ENCODE results near the gene IL1RL1.

The IL1RL1 gene

DNA sequence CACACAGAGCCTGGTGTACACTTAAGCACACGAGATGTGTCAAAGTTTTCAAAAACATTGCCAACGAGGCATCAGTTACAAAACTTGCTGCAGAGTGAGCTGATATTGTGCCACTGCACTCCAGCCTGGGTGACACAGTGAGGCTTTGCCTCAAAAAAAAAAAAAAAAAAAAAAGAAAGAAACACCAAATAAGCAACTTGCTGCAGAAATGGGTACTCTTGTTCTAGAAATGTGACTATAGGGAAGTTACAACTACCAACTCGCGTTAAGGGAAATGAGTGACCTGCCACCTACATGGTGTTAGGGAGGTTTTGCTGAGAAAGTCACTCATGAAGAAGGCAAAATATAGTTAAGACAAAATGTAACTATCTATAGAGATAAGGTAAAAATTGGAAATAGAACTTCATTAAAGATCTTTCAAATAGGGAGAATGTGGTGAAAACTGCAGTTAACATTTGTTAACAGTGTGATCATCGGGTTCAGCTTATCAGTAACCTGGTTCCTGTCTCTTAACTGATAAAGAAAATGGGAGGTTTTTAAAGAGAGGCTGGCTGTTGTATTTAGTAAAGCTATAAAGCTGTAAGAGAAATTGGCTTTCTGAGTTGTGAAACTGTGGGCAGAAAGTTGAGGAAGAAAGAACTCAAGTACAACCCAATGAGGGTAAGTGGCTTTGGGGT, at the start of gene IL1RL1:
IL1RL1 (plus strand) TSS at position 600 of the 677 bp plus-strand sequence. CDS start 26,702 bp downstream, outside the sequence.
- no peak for DNase-seq (ENCODE audit: low read depth)

DNA sequence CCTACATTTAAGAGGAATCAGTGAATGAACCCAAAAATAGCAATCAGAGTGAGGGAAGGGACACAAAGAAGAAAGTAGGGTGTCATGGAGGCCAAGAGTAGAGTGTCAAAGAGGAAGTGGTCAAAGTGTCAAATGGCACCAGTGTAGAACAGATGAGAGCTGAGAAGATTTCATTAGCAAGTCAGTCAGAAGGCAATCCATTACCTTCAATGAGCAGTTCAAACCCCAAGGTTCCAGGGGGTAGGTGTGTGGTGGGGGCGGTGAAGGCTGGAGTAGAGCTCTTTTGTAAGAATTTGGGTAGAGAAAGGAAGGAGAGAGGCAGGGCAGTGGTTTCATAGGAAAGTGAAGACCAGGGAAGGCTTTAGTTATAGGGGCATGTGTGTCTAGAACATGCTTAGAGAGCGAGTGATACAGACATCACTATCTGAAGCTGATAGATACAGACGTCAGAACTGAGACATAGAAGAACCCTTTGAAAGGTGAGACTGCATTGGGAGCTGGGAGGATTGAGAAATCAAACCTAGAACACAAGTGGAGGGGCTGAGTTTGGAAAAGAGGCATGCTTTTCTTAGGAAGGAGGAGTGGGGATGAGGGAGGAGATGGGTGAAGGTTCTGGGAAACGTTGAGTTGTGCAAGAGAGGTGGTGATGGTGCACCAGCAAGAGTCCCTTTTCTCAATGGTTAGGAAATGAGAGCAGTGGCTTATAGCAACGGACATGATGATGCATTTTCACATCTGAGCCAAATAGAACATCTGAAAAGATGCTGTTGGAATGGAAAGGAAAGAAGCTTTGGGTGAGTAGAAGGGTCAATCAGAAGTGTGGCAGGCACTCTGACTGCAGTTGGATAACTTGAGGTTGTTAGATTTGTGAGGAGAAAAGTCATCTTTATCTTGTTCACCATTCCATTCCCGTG, 48.9 kb upstream of the IL1RL1 start:
- DNase-seq (ENCODE audit: low read depth) = no peak

DNA sequence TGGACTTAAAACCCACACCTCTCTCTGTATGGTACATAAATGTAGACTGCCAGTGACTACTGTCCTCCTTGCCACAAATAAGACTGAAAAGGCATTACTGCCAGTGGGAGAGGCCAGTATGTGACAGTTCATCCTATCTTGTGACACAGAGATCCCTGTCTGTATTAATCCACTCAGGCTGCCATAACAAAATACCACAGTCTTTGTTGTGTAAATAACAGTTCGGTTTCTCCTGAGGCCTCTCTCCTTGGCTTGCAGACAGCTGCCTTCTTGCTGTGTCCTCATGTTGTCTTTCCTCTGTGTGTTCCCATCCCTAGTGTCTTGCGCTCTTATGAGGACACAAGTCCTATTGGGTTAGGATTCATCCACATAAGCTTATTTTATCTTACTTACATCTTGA, 46.4 kb upstream of the IL1RL1 start:
- no peak for DNase-seq (ENCODE audit: low read depth)

DNA sequence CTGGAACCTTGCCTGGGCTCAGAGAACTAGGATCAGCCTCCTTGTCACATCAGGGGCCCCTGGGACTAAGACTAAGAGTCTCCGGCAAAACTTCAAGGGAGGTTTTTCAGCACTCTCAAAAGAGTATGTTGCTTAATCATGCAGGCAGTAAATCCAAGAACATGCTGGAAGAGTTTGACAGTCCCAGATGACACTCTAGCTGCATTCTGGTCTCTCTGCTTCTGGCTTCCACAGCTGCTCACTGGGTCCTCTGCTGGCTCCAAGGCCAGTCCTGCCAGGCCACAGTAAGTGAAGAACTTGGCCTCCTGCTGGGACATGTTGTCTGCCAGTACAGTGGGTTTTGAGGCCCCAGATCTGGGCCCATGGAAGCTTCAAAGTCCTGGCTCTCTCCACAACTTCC, 45.2 kb upstream of the IL1RL1 start:
- no peak for DNase-seq (ENCODE audit: low read depth)

DNA sequence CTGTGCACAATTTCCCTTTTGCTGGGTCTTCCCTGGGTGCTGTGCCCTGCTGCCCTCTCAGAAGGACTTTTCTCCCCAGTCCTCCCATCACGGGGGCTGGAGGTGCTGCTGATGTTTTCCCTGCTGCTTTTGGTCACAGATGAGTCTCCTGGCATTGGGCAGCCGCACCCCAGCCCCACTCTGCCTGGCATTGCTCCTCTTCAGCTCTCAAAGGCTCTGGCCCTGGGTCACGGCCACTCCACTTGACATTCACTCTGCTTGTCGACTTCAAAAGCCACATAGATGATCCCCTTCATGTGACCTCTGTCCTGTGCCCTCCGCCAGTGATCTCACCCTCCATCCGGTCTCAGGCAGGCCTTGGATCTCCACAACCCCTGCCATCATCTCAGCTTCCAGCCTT, 43.6 kb upstream of the IL1RL1 start:
- DNase-seq (ENCODE audit: low read depth) = no peak

DNA sequence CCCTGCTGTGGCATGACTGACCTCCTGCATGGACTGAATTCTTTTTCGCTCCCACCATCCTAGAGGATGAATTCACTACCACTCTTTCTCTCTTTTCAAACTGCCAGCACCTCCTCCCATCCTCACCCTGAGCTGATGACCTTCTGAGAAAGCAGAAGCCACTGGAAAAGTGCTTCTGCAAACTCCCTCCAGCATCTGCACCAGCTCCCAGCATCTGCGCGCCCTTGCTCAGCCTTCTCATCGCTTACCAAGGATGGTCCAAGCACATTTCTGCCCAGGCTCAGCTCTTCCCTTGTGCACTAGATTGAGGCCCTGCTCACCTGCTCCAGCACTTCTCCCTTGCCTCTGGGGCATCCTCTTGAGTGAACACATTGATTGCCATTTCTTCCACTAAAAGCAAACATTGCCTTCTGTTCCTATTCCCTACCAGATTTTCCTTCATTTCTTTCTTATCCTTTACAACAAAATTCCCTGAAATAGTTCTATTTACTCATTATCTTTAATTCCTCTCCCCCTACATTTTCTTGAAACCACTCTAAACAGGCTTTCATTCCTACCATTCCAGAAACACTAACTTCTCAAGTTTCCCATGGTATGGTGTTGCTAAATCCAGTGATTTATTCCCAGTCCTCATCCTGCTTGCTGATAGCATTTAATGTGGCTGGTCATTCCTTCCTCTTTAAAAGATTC, 42.7 kb upstream of the IL1RL1 start:
- DNase-seq (ENCODE audit: low read depth) = no peak

DNA sequence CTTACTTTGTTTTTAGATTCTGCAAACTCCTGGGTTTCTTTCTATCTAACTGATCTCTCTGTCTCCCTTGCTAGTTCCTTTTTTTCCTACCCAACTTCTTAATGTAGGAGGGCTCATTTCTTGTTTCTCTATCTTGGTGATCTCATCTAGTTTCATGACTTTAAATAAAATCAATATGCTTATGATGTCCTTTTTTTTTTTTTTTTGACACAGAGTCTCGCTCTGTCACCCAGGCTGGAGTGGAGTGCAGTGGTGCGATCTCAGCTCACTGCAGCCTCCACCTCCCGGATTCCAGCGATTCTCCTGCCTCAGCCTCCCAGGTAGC, 42.2 kb upstream of the IL1RL1 start:
- no peak for DNase-seq (ENCODE audit: low read depth)

DNA sequence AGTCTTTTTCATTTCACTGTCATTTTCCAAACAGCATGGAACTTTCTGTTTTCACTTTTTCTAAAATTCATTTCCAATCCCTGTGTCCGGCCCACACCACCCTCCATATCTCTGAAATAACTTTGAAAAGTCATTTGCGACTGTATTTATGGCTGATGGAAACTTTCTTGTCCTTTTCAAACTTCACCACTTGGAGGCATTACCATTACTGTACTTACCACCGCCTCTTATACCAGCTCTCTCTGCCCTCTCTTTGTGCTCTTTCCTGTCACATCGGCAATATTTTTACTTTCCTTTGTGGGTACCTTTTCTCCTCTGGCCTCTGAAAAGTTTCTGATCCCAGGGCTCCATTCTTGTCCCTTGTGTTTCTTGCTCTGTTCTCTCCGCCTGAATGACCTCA, 39.5 kb upstream of the IL1RL1 start:
- no peak for DNase-seq (ENCODE audit: low read depth)

DNA sequence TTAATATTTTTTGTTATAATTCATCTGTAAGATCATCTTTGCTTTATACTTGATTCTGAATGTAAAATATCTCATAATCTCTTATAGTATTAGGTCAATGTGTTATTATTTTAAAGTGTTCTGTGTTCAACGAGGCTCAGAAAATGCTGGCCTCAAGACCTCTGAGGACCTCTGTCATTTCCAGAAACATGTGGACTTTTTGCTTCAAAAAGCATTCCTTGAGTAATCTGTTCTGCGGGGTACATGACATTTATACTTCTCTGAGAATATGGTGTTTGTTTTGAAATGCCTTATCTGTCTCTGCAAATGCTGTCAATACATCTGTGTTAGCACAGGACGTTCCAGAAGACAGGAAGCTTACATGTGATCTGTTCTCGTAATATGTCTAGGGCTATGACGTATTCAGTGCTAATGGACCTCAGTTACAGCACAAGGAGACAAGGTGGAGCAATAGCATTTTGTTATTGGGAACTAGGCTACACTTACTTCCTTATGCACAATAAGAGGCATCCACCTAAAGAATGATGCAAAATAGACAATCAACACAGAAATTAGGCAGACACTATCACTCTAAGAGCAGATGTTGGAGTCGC, 37.6 kb upstream of the IL1RL1 start:
- DNase-seq (ENCODE audit: low read depth) = no peak

DNA sequence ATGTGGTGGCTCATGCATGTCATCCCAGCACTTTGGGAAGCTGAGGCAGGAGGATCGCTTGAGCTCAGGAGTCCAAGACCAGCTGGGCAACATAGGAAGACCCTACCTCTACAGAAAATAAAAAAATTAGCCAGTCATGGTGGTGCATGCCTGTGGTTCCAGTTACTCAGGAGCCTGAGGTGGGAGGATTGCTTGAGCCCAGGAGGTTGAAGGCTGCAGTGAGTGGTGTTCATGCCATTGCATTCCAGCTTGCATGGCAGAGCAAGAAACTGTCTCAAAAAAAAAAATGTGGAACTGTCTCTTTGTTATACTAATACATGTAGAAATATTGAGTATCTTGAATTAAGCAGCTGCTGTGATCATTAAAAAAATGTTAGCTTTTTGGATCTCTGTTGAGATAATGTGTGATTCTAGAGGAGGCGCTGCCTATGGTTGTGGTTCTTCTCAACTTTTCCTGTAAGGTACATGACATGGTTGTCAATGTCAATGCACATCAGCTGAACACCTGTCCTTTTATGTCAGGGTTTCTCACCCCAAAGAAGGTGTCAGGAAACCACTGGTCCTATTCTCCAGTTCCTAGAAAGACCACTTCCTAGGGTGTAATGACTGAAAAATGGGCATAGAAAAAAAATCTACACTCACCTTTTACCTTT, 34.7 kb upstream of the IL1RL1 start:
- DNase-seq (ENCODE audit: low read depth) = no peak

DNA sequence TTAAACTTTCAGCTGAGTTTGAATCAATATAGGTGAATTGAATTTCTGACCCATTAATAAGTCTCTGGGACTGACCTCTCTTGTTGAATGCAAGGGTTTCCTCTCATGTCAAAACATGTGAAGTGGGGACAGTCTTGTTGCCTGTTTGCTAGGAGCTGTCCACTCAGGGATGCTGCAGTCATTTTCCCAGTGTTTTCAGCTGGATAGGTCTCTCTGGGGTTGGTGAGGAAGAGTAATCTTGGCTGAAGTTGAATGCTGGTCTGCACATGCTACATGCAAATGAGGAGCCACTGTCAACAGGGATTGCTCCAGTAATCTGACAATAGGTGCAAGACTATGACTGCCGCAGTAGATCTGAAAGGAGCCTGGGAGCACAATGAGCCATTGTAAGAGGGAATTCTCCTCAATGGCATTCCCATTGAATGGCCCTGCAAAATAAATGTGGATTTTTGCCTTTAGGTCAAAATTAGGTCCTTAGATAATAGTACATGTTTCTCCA, 34.1 kb upstream of the IL1RL1 start:
- no peak for DNase-seq (ENCODE audit: low read depth)

DNA sequence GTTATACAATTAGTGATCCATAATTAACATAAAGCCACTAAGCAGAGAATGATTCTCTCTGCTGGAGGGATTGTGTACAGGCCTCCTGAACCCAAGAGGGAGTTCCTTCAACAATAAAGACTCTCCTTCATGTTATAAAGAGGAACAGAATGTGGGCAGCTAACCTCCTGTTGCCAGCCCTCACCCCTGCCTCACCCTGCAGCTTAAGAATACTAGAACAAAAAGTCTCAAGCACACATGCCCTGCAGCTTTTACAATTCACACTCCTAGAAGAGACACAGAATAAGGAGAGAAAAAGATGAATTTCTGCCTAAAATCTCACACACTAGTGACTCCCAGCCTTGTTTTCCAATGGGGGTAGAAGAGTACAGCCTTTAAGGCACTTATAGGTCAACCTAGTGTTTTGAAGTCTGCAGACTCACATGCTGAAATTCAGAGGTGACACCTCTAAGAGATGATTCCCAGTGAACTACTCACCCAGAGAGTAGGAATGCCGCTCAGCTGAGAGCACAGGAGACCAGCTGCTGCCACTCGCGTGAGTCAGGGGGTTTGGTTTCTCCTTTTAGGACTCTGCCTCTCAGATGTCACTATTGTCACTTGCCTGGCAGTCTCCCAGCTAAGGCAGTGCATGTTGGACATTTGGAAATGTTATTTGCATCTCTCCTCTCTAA, 32.5 kb upstream of the IL1RL1 start:
- no peak for DNase-seq (ENCODE audit: low read depth)

DNA sequence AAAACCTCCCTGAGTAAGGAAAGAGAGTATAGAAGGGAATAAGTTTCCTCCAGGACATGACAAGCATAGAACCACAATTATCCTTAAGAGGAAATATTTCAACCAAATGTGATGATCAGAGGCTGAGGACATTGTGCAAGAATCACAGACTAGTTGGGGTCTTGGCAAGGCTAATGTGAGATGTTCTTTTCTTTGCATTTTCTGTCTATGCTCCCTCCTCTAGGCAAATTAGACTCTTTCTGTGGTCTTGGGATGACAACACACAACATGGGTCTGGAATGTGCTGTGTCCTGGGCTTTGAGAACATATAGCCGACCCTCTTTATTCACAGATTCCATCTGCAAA, 32.0 kb upstream of the IL1RL1 start:
- DNase-seq (ENCODE audit: low read depth) = no peak

DNA sequence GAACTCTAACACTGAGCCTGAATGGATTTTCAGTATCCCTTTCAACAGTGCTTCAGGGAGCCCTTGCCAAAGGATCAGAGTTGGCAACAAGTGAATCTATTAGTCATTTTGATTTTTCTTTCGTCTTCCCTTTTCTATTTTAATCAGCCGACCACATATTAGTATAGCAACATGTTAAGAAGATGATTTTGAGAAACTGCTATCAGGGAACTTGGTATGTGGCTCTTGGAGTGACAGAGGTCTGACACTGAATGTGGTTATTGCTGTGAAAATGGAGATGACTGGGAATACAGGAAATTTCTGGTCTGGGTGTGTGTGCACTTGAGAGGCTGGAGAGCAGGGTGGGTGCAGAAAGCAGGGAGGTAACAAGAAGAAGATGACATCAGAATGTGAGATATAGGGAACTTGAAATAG, 28.7 kb upstream of the IL1RL1 start:
- DNase-seq (ENCODE audit: low read depth) = no peak

DNA sequence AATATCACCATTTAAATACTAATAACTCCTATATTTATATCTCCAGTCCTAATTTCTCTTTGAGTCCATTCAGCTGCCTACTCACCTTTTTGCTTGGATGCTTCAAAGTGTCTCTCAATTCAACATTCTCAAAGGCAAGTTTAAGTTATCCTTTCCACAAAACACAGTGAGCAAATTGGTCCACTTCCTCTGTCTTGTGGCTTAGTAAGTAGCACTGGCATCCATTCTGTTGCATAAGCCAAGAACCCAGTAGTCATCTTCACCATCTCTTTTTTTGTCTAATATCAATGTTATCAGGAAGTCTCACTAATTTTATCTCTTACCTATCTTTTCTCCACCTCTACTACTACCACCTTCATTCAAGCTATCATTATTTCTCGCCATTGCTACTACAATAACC, 27.4 kb upstream of the IL1RL1 start:
- DNase-seq (ENCODE audit: low read depth) = no peak

DNA sequence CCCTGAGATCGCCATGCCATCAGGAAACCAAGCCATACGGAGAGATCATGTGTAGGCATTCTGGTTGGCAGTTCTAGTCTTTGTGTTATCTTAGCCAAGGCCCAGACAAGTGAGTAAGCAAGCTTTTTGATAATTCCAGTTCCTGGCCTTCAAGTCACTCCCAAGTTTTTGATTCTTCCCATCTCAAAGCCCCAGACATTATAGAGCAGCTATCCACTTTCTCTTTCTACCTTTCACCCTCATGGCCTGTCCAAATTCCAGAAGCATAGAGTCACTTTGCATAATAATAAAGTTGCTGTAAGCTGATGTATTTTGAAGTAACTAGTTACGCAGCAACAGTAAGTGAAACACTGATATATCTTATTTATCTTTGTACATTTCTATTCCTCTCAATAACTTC, 26.8 kb upstream of the IL1RL1 start:
- DNase-seq (ENCODE audit: low read depth) = no peak

DNA sequence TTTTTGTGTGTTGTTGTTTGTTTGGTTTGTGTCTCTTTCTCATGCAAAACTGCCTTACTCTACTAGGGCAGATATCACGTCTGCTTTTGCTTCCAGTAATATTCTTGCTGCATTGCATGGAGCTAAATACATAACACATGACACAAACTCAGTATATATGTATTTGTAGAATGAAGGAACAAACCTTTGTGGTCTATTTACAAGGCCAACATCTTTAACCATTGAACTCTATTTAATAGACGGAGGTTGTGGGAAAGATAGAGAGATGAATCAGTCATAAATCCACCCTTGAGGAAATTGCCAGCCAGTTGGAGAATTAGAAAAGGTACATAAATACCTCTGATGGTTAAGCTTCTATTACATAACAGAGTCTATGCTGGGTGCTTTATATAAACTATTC, 26.0 kb upstream of the IL1RL1 start:
- DNase-seq (ENCODE audit: low read depth) = no peak

DNA sequence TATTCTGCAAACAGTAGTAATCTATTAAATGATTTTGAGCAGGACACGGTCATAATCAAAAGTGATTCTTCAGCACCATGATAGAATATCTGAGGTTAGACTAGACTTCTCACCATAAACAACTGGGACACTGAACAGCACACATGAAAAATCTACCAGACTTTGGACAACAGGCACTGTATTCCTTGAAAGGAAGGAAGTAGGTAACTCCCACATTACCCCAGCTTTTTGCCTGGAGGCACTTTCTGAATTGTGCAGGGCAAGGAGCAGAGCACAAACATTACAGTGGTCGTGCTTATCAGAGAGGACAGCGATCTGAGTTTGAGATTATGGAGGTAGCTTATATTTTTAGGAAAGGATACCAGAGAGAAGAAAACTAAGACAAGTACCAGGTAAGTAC, 25.3 kb upstream of the IL1RL1 start:
- DNase-seq (ENCODE audit: low read depth) = no peak

DNA sequence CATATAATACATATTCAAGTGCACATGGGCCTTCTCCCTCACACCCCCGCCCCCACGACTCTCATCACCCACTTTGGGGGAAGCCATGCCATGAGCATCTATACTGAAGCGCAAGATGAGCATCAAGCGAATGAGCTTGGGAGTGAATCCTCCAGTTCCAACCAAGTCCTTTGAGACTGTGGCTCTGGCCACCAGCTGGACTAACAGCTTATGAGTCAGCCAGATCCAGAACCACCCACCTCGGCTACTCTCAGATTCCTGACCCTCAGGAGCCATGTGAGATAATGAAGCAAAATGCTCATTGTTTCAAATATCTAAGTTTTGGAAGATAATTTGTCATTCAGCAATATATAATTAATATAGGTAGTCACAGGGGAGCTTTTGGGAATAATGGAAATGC, 22.2 kb upstream of the IL1RL1 start:
- DNase-seq (ENCODE audit: low read depth) = no peak

DNA sequence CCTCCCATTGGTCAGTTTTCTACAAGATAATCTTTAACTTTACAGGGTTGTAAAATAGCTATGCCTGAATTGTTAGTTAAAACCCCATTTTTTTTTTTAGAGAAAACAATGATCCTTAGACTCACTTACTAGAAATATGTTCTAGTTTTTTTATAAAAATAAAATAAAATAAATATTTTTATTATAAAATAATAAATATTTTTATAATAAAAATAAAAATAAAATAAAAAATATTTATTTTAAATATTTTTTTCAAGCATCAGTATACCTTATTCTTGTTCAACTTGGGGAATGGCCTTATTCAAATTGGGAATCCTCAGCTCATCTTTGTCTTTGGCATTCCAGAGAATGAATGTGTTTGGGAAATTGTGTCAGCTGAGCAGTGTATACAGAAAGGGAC, 20.8 kb upstream of the IL1RL1 start:
- no peak for DNase-seq (ENCODE audit: low read depth)

DNA sequence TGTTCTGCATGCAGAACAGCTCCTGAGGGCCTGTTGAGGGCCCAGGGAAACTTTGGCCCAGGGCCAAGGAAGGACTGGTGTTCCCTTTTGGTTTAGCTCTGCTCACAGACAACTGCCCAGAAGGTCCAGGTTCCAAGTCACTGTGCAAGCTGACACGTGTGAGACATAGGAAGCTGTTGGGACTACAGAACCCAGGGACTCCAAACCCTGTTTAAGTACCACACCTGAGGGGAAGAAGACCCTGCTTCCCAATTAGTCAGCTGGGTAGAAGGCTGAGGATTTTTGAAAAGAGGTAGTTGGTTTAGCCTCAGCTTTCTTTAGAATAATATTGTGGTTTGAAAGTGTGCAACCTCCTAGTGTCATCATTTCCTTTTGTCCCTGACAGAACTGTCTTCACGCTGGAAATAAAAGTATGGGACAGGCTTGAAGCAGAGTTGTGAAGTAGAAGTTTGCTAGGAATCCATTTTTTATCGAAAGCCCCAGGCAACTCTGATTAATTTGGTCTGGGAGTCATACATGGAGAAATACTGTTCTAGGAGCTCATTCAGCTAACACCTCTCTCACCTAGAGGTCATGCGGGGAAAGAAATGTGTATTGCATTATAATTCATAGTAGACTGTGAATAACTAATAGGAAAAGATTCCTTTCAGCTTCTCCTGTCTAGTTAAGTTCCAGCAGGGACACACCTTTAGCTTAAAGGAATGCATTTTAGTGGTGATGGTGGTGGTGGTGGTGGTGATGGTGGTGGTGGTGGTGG, 19.9 kb upstream of the IL1RL1 start:
- no peak for DNase-seq (ENCODE audit: low read depth)
